Panc1 (cell line): ENCODE data around the gene MNT. TPM values are rescaled to one million over a fixed set of nuclear protein-coding genes. Genes with fewer than 3 reads are reported as not detected.

ENCODE experiments used
- ATAC-seq: fragments of 200-7000 bp; cut with Tn5 transposase; 2 replicates; pipeline ENCODE4 v1.9.1; 2020; ENCODE audit warnings: mild to moderate bottlenecking, moderate library complexity
- BruUV-seq: library from RNA; stranded (reverse); fragments of 400-500 nt; replicated peaks from 2 replicates; lab custom pipeline; 2021; lab: Mats Ljungman, UMichigan
- CTCF ChIA-PET: fragments of 300-600 bp; sonication (Branson Sonifier 250); formaldehyde crosslinking; loops from one replicate; lab custom pipeline; 2022; ENCODE audit warnings: antibody characterized with exemption; lab: Charles Lee
- POLR2A ChIA-PET: fragments of 300-600 bp; sonication (Branson Sonifier 250); formaldehyde crosslinking; loops from one replicate; lab custom pipeline; 2022; ENCODE audit warnings: antibody characterized with exemption; lab: Charles Lee
- DNase-seq: peaks from one replicate; pipeline ENCODE4 v3.0.0-alpha.2; 2010; ENCODE audit warnings: low read depth, low spot score
- H3K27ac ChIP-seq: 2 replicates; pipeline ENCODE4 v1.5.1; 2011; ENCODE audit warnings: mild to moderate bottlenecking, low read length, inconsistent platforms
- H3K27me3 ChIP-seq: fragments of 200-500 bp; sonication (Bioruptor generic); 2 replicates; pipeline ENCODE4 v1.6.0; 2014; ENCODE audit warnings: low read length, inconsistent platforms; ENCODE audit not compliant: control insufficient read depth, insufficient read depth
- H3K36me3 ChIP-seq: fragments of 200-500 bp; sonication (Bioruptor generic); 2 replicates; pipeline ENCODE4 v1.5.1; 2014; ENCODE audit warnings: inconsistent platforms, mild to moderate bottlenecking, low read length, moderate library complexity; ENCODE audit not compliant: control insufficient read depth, insufficient read depth
- H3K4me1 ChIP-seq: 2 replicates; pipeline ENCODE4 v1.5.1; 2011; ENCODE audit warnings: inconsistent platforms, mild to moderate bottlenecking, low read length, moderate library complexity; ENCODE audit not compliant: control insufficient read depth, insufficient read depth
- H3K4me3 ChIP-seq, 2 experiments: 2 replicates each; pipeline ENCODE4 v1.5.1; 2011 to 2012; ENCODE audit warnings: low read depth in 2 of 2, low read length in 2 of 2, mild to moderate bottlenecking in 2 of 2, inconsistent platforms in 1 of 2, moderate library complexity in 1 of 2
- H3K9me3 ChIP-seq: fragments of 200-500 bp; sonication (Bioruptor generic); 2 replicates; pipeline ENCODE4 v1.5.1; 2014; ENCODE audit warnings: low read depth, mild to moderate bottlenecking, inconsistent platforms, low read length, moderate library complexity; ENCODE audit not compliant: control insufficient read depth, insufficient read depth
- POLR2AphosphoS5 ChIP-seq: IDR thresholded peaks from 2 replicates; pipeline ENCODE4 v1.6.1; 2012; ENCODE audit warnings: mild to moderate bottlenecking, low read depth, low read length, moderate library complexity
- REST ChIP-seq, 2 experiments: IDR thresholded peaks; 2 replicates each; pipeline ENCODE4 v1.6.1; 2011 to 2012; ENCODE audit warnings: low read depth in 2 of 2, control low read depth in 1 of 2, low read length in 1 of 2, mild to moderate bottlenecking in 1 of 2, moderate library complexity in 1 of 2; ENCODE audit not compliant: insufficient read depth in 1 of 2
- SIN3A ChIP-seq: IDR thresholded peaks from 2 replicates; pipeline ENCODE4 v1.6.1; 2012; ENCODE audit warnings: low read depth, mild to moderate bottlenecking, low read length, moderate library complexity, borderline replicate concordance; ENCODE audit not compliant: insufficient read depth
- TCF7L2 ChIP-seq: IDR thresholded peaks from 2 replicates; pipeline ENCODE4 v1.6.1; 2011; ENCODE audit warnings: mild to moderate bottlenecking, low read depth, low read length, inconsistent platforms
- in situ Hi-C: cut with HindIII; loops from 2 replicates; pipeline ENCODE4 v1.10.0; 2016; ENCODE audit warnings: low sequenced_read_pairs, low pct_unique_long_range_greater_than_20kb
- intact Hi-C: fragments of 100-400 bp; cut with micrococcal nuclease; formaldehyde crosslinking; loops from one replicate; pipeline ENCODE4 v1.10.0; 2022; ENCODE audit not compliant: unreplicated experiment
- total RNA-seq: library from RNA; stranded (reverse); gene quantifications from one replicate; pipeline ENCODE4 v1.2.1, GENCODE V29; 2021; ENCODE audit not compliant: unreplicated experiment
- TF ChIP-seq, protein P1 (sequence below): fragments of 450-650 bp; IDR thresholded peaks from 2 replicates; pipeline ENCODE4 v1.5.1; 2017; ENCODE audit warnings: mild to moderate bottlenecking

The MNT gene
- total RNA-seq, 1 experiment from 2014 or later: 31.8 TPM

GRCh38 chr17:2336852-2337543, 63.9 kb downstream of the MNT start, which contains the start of gene SGSM2:
Gene SGSM2 (plus strand): TSS chr17:2337501. CDS start chr17:2337689, 188 bp downstream.
- ATAC-seq: peak; percentile 79
- in situ Hi-C loops (no loop called here), intact Hi-C loops (no loop called here)
- Histone ChIP-seq H3K27me3 (no peaks in the 10 kb centered on the region), H3K4me3 (peak within 1 kb of the TSS; percentile 77 to 99), H3K36me3 (peaks cover 30% of the 10 kb centered on the region), H3K9me3 (no peaks in the 10 kb centered on the region), H3K4me1 (peaks cover 16% of the 10 kb centered on the region), H3K27ac (peak within 1 kb of the TSS; percentile 97)
- no peak for TF ChIP-seq SIN3A
- TF ChIP-seq POLR2AphosphoS5: no peak
- TF ChIP-seq, protein P1, sequence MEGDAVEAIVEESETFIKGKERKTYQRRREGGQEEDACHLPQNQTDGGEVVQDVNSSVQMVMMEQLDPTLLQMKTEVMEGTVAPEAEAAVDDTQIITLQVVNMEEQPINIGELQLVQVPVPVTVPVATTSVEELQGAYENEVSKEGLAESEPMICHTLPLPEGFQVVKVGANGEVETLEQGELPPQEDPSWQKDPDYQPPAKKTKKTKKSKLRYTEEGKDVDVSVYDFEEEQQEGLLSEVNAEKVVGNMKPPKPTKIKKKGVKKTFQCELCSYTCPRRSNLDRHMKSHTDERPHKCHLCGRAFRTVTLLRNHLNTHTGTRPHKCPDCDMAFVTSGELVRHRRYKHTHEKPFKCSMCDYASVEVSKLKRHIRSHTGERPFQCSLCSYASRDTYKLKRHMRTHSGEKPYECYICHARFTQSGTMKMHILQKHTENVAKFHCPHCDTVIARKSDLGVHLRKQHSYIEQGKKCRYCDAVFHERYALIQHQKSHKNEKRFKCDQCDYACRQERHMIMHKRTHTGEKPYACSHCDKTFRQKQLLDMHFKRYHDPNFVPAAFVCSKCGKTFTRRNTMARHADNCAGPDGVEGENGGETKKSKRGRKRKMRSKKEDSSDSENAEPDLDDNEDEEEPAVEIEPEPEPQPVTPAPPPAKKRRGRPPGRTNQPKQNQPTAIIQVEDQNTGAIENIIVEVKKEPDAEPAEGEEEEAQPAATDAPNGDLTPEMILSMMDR: no peak
- TF ChIP-seq REST (IDR thresholded peaks at IDR 0.05; ENCODE audit: insufficient read depth in 1 of 2, low read depth in 2 of 2, low read length in 1 of 2): no peak
- no peak for TF ChIP-seq TCF7L2
- DNase-seq: no peak
- ChIA-PET POLR2A (interaction anchor here (0.5 to 0.6 kb wide), 2 partner anchors 23 to 56 kb away, joined by 3 to 4 read pairs; no protein-coding TSS in a partner anchor), CTCF (no interaction called here)
- no TSS peak for BruUV-seq

- POLR2A ChIA-PET: interaction anchor here (0.5 to 0.6 kb wide), 3 partner anchors 24 to 65 kb away, joined by 3 to 17 read pairs (median 4); no protein-coding TSS in a partner anchor
- peak; percentile 52 for DNase-seq
These were observed 64.5 kb downstream of the MNT start, which contains the start of gene TSR1 for GRCh38 chr17:2336215-2336851. Gene TSR1 (minus strand): TSS chr17:2336457. CDS start chr17:2336427, 30 bp downstream.

More at GRCh38 chr17:2336215-2336851, 64.5 kb downstream of the MNT start, which contains the start of gene TSR1:
- CTCF ChIA-PET: no interaction called here
- TF ChIP-seq POLR2AphosphoS5 (peak; percentile 93), SIN3A (peak; percentile 52; the same call in 1 of the 2 replicates)
- TF ChIP-seq, protein P1: no peak; the same call in 1 of the 2 replicates
- no peaks in the 10 kb centered on the region for H3K27me3 ChIP-seq
- peak; percentile 93 for ATAC-seq
- H3K4me3 ChIP-seq: peak within 1 kb of the TSS; percentile 77 to 99
- H3K36me3 ChIP-seq: peaks cover 36% of the 10 kb centered on the region
- peak within 1 kb of the TSS; percentile 97 for H3K27ac ChIP-seq
- intact Hi-C loops: no loop called here
- no peaks in the 10 kb centered on the region for H3K9me3 ChIP-seq
- in situ Hi-C loops: no loop called here
- no TSS peak for BruUV-seq
- H3K4me1 ChIP-seq: peaks cover 16% of the 10 kb centered on the region
